Measurements from ENCODE around the gene MEAF6. TPM values are rescaled to one million over a fixed set of nuclear protein-coding genes. Genes with fewer than 3 reads are reported as not detected.

MEAF6 gene
- total and polyA plus RNA-seq, 4 donors: 18.7 to 25.3 (median 21.2) TPM

DNA sequence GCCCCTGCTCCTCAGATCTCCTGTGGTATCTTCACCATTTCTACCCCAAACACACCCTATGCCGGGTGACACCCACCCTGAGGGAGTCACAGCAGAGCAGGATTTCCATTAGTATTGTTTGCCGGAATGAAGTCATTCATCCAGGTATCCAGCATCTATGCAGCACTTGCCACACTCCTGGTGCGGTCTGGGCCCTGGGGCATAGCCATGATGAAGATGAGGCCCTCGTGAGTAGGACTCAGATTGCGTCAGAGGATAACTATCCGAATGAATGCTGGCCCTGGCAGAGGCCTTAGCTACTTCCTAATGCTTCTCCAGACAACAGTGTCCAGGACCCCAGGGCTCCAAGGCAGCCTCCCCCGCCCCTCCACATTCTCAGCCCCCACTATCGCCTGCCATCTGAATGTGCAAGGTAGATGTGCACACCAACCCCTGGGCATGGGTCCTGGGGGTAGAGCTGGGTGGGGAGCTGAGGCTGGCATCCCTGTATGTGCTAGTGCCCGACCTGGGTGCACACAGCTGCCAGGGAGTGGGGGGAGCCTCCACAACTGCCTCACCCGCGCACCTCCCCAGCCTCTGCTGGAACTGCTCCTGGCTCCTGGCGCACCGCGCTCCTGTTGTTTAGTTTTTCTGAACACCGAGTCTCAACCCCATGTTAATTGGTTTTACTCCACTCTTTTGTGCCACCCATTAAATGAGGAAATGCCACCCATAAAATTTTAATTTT, 65.7 kb downstream of the MEAF6 start:
- H3K27ac ChIP-seq (ENCODE audit: low read depth in 1 of 2, low read length in 2 of 2): no peak overlapping the region
- H3K4me3 ChIP-seq (ENCODE audit: low read depth in 1 of 3, low read length in 3 of 3): no peak overlapping the region
- no peaks in the 10 kb centered on the region for H3K4me1 ChIP-seq (ENCODE audit: control insufficient read depth in 4 of 4, insufficient read depth in 4 of 4, low read length in 3 of 4)
- H3K9ac ChIP-seq (ENCODE audit: low read depth in 1 of 2, low read length in 2 of 2): no peak overlapping the region
- TF ChIP-seq RXRA (IDR thresholded peaks at IDR 0.05) (no peak), FOXA1 (IDR thresholded peaks at IDR 0.05) (no peak), TAF1 (conservative IDR thresholded peaks at IDR 0.05) (no peak), RAD21 (IDR thresholded peaks at IDR 0.05) (no peak), SP1 (IDR thresholded peaks at IDR 0.05) (no peak), MAX (IDR thresholded peaks at IDR 0.05) (no peak), FOXA2 (IDR thresholded peaks at IDR 0.05) (no peak), NR2F2 (IDR thresholded peaks at IDR 0.05) (no peak), EGR1 (IDR thresholded peaks at IDR 0.05; ENCODE audit: low read depth in 2 of 2) (no peak), JUND (IDR thresholded peaks at IDR 0.05) (no peak), HNF4G (IDR thresholded peaks at IDR 0.05) (no peak), REST (IDR thresholded peaks at IDR 0.05) (no peak), YY1 (IDR thresholded peaks at IDR 0.05) (no peak), HNF4A (conservative IDR thresholded peaks at IDR 0.05) (no peak), GABPA (IDR thresholded peaks at IDR 0.05 in 1 of 2, conservative IDR thresholded peaks at IDR 0.05 in 1 of 2) (no peak)
- TF ChIP-seq, protein P1, sequence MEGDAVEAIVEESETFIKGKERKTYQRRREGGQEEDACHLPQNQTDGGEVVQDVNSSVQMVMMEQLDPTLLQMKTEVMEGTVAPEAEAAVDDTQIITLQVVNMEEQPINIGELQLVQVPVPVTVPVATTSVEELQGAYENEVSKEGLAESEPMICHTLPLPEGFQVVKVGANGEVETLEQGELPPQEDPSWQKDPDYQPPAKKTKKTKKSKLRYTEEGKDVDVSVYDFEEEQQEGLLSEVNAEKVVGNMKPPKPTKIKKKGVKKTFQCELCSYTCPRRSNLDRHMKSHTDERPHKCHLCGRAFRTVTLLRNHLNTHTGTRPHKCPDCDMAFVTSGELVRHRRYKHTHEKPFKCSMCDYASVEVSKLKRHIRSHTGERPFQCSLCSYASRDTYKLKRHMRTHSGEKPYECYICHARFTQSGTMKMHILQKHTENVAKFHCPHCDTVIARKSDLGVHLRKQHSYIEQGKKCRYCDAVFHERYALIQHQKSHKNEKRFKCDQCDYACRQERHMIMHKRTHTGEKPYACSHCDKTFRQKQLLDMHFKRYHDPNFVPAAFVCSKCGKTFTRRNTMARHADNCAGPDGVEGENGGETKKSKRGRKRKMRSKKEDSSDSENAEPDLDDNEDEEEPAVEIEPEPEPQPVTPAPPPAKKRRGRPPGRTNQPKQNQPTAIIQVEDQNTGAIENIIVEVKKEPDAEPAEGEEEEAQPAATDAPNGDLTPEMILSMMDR (IDR thresholded peaks at IDR 0.05; ENCODE audit: low read depth, low read length, missing input control): no peak
- TF ChIP-seq, protein P2, sequence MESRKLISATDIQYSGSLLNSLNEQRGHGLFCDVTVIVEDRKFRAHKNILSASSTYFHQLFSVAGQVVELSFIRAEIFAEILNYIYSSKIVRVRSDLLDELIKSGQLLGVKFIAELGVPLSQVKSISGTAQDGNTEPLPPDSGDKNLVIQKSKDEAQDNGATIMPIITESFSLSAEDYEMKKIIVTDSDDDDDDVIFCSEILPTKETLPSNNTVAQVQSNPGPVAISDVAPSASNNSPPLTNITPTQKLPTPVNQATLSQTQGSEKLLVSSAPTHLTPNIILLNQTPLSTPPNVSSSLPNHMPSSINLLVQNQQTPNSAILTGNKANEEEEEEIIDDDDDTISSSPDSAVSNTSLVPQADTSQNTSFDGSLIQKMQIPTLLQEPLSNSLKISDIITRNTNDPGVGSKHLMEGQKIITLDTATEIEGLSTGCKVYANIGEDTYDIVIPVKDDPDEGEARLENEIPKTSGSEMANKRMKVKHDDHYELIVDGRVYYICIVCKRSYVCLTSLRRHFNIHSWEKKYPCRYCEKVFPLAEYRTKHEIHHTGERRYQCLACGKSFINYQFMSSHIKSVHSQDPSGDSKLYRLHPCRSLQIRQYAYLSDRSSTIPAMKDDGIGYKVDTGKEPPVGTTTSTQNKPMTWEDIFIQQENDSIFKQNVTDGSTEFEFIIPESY (IDR thresholded peaks at IDR 0.05): no peak
- TF ChIP-seq, protein P3, sequence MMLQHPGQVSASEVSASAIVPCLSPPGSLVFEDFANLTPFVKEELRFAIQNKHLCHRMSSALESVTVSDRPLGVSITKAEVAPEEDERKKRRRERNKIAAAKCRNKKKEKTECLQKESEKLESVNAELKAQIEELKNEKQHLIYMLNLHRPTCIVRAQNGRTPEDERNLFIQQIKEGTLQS (IDR thresholded peaks at IDR 0.05): no peak
- no peak for DNase-seq (ENCODE audit: low spot score)
- WGBS: 62% methylated on average over 15 of the region's 15 CpGs
- H3K36me3 ChIP-seq (ENCODE audit: control insufficient read depth in 4 of 4, insufficient read depth in 3 of 4, low read depth in 1 of 4, low read length in 3 of 4): peaks cover 0 to 2% (median 0%) of the 10 kb centered on the region in 4 donors
- H3K27me3 ChIP-seq (ENCODE audit: control insufficient read depth in 4 of 4, insufficient read depth in 4 of 4, low read length in 3 of 4): no peaks in the 10 kb centered on the region
- no peaks in the 10 kb centered on the region for H3K9me3 ChIP-seq (ENCODE audit: control insufficient read depth in 4 of 4, low read length in 3 of 4)
